Stimulated activated CD4-positive, alpha-beta T cell treated with anti-CD3 and anti-CD28 coated beads, Interleukin-2, amount 100 ng/mL, for 4 hours (primary cell): Measurements from ENCODE around the gene CACNG1.
"Not testable (repeated sequence)": the region's sequence is repeated elsewhere in the genome, so short reads cannot be mapped to it uniquely, and the experiment has no call there.

Experiments used
- DNase-seq: peaks from one replicate; pipeline ENCODE4 v3.0.0-alpha.2; 2020; ENCODE audit warnings: low read depth

CACNG1 gene

GRCh38 chr17:67025216-67025792, 19.1 kb upstream of the CACNG1 start:
- no peak for DNase-seq

GRCh38 chr17:67026341-67026740, 18.0 kb upstream of the CACNG1 start:
- no peak for DNase-seq

GRCh38 chr17:67027031-67027628, 17.2 kb upstream of the CACNG1 start:
- DNase-seq = no peak

GRCh38 chr17:67030641-67031040, 13.7 kb upstream of the CACNG1 start:
- no peak for DNase-seq

- no peak for DNase-seq
These were observed 12.0 kb upstream of the CACNG1 start for GRCh38 chr17:67032382-67032781.

GRCh38 chr17:67032985-67033384, 11.4 kb upstream of the CACNG1 start:
- DNase-seq = no peak

GRCh38 chr17:67033613-67034012, 10.7 kb upstream of the CACNG1 start:
- DNase-seq = no peak

- no peak for DNase-seq
These were observed 8.9 kb upstream of the CACNG1 start for GRCh38 chr17:67035131-67036083.

- DNase-seq = no peak
These were observed 5.4 kb upstream of the CACNG1 start for GRCh38 chr17:67038861-67039365.

GRCh38 chr17:67040652-67041051, 3.7 kb upstream of the CACNG1 start:
- DNase-seq = no peak

GRCh38 chr17:67041119-67041518, 3.2 kb upstream of the CACNG1 start:
- DNase-seq = not testable (repeated sequence)

- no peak for DNase-seq
These were observed 2.8 kb upstream of the CACNG1 start for GRCh38 chr17:67041531-67041930.

GRCh38 chr17:67041941-67042899, 2.1 kb upstream of the CACNG1 start:
- no peak for DNase-seq

GRCh38 chr17:67043283-67043682, 1.1 kb upstream of the CACNG1 start:
- DNase-seq = no peak

- no peak for DNase-seq
These were observed 586 bp downstream of the CACNG1 start for GRCh38 chr17:67044940-67045339.

GRCh38 chr17:67046398-67046797, 2.0 kb downstream of the CACNG1 start:
- no peak for DNase-seq

- DNase-seq = no peak
These were observed 3.0 kb downstream of the CACNG1 start for GRCh38 chr17:67047382-67047781.

- DNase-seq = no peak
These were observed 4.8 kb downstream of the CACNG1 start for GRCh38 chr17:67049025-67049739.

GRCh38 chr17:67050066-67050465, 5.7 kb downstream of the CACNG1 start:
- no peak for DNase-seq

GRCh38 chr17:67050471-67051154, 6.3 kb downstream of the CACNG1 start:
- DNase-seq = no peak
